GM12878 (cell line): Measurements from ENCODE around the gene ACTL10.

ENCODE experiments used
- CREB1 ChIP-seq: IDR thresholded peaks from 2 replicates; pipeline ENCODE4 v1.6.1; 2012; ENCODE audit warnings: low read depth, mild to moderate bottlenecking, inconsistent platforms
- CTCF ChIP-seq, 3 experiments: IDR thresholded peaks in 2 of 3; conservative IDR thresholded peaks in 1 of 3; 2 replicates each; pipeline ENCODE4 v1.5.1; 2011; ENCODE audit warnings: low read depth in 3 of 3, low read length in 3 of 3, mild to moderate bottlenecking in 3 of 3, control low read depth in 2 of 3, moderate library complexity in 2 of 3, inconsistent platforms in 1 of 3, mixed read lengths in 1 of 3; ENCODE audit not compliant: control insufficient read depth in 2 of 3, insufficient read depth in 1 of 3; ENCODE audit errors: extremely low read depth in 1 of 3
- JUND ChIP-seq: IDR thresholded peaks from 2 replicates; pipeline ENCODE4 v1.6.1; 2012; ENCODE audit warnings: low read depth, mild to moderate bottlenecking, low read length, improper control_type of control experiment, moderate library complexity
- MEF2A ChIP-seq: IDR thresholded peaks from 2 replicates; pipeline ENCODE4 v1.6.1; 2011; ENCODE audit warnings: low read depth, mild to moderate bottlenecking, low read length, moderate library complexity; ENCODE audit not compliant: insufficient read depth
- NBN ChIP-seq: fragments of 450-650 bp; IDR thresholded peaks from 2 replicates; pipeline ENCODE4 v1.6.1; 2016
- POLR2AphosphoS5 ChIP-seq: IDR thresholded peaks from 2 replicates; pipeline ENCODE4 v1.6.1; 2011; ENCODE audit warnings: mild to moderate bottlenecking, low read length, inconsistent platforms
- RFX5 ChIP-seq: IDR thresholded peaks from 2 replicates; pipeline ENCODE4 v1.6.1; 2011; ENCODE audit warnings: low read depth, low read length, improper control_type of control experiment
- SP1 ChIP-seq: IDR thresholded peaks from one replicate; pipeline ENCODE4 v1.6.1; 2011; ENCODE audit warnings: low read depth, low read length
- ZBTB33 ChIP-seq: fragments of 450-650 bp; IDR thresholded peaks from 2 replicates; pipeline ENCODE4 v1.6.1; 2017; ENCODE audit warnings: mild to moderate bottlenecking
- TF ChIP-seq, protein P1 (sequence below): IDR thresholded peaks from 2 replicates; pipeline ENCODE4 v1.6.1; 2012; ENCODE audit warnings: mild to moderate bottlenecking, low read depth, low read length

- TF ChIP-seq JUND: no peak
- TF ChIP-seq, protein P1, sequence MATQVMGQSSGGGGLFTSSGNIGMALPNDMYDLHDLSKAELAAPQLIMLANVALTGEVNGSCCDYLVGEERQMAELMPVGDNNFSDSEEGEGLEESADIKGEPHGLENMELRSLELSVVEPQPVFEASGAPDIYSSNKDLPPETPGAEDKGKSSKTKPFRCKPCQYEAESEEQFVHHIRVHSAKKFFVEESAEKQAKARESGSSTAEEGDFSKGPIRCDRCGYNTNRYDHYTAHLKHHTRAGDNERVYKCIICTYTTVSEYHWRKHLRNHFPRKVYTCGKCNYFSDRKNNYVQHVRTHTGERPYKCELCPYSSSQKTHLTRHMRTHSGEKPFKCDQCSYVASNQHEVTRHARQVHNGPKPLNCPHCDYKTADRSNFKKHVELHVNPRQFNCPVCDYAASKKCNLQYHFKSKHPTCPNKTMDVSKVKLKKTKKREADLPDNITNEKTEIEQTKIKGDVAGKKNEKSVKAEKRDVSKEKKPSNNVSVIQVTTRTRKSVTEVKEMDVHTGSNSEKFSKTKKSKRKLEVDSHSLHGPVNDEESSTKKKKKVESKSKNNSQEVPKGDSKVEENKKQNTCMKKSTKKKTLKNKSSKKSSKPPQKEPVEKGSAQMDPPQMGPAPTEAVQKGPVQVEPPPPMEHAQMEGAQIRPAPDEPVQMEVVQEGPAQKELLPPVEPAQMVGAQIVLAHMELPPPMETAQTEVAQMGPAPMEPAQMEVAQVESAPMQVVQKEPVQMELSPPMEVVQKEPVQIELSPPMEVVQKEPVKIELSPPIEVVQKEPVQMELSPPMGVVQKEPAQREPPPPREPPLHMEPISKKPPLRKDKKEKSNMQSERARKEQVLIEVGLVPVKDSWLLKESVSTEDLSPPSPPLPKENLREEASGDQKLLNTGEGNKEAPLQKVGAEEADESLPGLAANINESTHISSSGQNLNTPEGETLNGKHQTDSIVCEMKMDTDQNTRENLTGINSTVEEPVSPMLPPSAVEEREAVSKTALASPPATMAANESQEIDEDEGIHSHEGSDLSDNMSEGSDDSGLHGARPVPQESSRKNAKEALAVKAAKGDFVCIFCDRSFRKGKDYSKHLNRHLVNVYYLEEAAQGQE: no peak
- TF ChIP-seq ZBTB33: no peak
- no peak for TF ChIP-seq MEF2A
- peak; percentile 60; the same call in 1 of the 2 replicates for TF ChIP-seq POLR2AphosphoS5
- no peak for TF ChIP-seq CTCF (IDR thresholded peaks at IDR 0.05 in 2 of 3, conservative IDR thresholded peaks at IDR 0.05 in 1 of 3; ENCODE audit: control insufficient read depth in 2 of 3, extremely low read depth in 1 of 3, insufficient read depth in 1 of 3, low read depth in 3 of 3, low read length in 3 of 3)
- TF ChIP-seq NBN: 0 out of 2 replicates have a peak, but pooled peaks have one; percentile 20
- 0 out of 2 replicates have a peak, but pooled peaks have one; percentile 12 for TF ChIP-seq CREB1
- no peak for TF ChIP-seq SP1
- TF ChIP-seq RFX5: no peak
These were observed 18.8 kb downstream of the ACTL10 start for GRCh38 chr20:33685328-33686099.
